GM12874 (cell line): ENCODE results near the gene TSKU.

Experiments used
- TF ChIP-seq, protein P1 (sequence below): IDR thresholded peaks from 2 replicates; pipeline ENCODE4 v1.5.1; 2011; ENCODE audit warnings: low read depth, mild to moderate bottlenecking, control low read depth, low read length, moderate library complexity; ENCODE audit not compliant: insufficient read depth

The TSKU gene, protein sequence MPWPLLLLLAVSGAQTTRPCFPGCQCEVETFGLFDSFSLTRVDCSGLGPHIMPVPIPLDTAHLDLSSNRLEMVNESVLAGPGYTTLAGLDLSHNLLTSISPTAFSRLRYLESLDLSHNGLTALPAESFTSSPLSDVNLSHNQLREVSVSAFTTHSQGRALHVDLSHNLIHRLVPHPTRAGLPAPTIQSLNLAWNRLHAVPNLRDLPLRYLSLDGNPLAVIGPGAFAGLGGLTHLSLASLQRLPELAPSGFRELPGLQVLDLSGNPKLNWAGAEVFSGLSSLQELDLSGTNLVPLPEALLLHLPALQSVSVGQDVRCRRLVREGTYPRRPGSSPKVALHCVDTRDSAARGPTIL

DNA sequence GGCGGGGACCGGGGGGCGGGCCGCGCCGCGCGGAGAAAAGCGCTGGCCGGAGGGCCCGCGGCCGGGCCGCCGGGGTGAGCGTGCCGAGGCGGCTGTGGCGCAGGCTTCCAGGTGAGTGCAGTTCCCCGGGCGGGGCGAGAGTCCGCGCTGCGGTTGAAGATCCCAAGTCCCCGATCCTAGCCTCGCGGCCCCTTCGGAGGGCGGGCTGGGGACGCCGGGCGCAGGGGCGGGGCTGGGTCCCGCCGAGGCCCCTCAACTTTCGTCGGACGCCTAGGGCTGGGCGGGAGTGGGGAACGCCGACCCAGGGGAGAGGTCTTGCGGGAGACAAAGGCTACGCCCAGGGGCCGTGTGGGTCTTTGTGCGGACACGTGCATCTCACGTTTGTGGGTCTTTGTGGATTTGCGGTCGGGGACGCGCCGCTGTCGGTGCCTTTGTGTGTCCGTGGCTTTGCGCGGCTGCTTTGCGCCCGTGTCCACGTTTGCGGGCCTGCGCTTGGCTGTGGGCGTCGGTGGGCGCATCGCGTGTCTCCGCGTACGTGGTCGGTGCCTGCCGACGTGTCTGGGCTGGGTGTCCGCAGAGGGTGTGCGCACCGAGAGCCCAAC is at the start of gene TSKU:
Gene TSKU, plus strand, starts transcription at position 63 of the 602 bp plus-strand sequence. CDS start 12,261 bp downstream, outside the sequence.
- TF ChIP-seq, protein P1, sequence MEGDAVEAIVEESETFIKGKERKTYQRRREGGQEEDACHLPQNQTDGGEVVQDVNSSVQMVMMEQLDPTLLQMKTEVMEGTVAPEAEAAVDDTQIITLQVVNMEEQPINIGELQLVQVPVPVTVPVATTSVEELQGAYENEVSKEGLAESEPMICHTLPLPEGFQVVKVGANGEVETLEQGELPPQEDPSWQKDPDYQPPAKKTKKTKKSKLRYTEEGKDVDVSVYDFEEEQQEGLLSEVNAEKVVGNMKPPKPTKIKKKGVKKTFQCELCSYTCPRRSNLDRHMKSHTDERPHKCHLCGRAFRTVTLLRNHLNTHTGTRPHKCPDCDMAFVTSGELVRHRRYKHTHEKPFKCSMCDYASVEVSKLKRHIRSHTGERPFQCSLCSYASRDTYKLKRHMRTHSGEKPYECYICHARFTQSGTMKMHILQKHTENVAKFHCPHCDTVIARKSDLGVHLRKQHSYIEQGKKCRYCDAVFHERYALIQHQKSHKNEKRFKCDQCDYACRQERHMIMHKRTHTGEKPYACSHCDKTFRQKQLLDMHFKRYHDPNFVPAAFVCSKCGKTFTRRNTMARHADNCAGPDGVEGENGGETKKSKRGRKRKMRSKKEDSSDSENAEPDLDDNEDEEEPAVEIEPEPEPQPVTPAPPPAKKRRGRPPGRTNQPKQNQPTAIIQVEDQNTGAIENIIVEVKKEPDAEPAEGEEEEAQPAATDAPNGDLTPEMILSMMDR: no peak

DNA sequence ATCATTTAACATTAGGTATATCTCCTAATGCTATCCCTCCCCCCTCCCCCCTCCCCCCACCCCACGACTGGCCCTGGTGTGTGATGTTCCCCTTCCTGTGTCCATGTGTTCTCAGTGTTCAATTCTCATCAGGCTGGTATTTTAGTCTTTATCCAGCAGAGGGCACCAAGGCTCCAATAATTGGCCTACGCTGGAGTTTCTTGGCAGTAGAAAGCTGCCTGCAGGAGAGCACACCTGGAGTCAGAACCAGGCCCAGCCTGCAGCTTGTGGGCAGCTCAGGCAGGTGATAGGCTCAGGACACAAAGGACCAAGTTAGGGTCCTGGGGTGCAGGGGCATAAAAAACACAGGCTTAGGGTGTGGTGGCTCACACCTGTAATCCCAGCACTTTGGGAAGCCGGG is 49.2 kb upstream of the TSKU start:
- TF ChIP-seq, protein P1: peak; percentile 6; the same call in 1 of the 2 replicates

DNA sequence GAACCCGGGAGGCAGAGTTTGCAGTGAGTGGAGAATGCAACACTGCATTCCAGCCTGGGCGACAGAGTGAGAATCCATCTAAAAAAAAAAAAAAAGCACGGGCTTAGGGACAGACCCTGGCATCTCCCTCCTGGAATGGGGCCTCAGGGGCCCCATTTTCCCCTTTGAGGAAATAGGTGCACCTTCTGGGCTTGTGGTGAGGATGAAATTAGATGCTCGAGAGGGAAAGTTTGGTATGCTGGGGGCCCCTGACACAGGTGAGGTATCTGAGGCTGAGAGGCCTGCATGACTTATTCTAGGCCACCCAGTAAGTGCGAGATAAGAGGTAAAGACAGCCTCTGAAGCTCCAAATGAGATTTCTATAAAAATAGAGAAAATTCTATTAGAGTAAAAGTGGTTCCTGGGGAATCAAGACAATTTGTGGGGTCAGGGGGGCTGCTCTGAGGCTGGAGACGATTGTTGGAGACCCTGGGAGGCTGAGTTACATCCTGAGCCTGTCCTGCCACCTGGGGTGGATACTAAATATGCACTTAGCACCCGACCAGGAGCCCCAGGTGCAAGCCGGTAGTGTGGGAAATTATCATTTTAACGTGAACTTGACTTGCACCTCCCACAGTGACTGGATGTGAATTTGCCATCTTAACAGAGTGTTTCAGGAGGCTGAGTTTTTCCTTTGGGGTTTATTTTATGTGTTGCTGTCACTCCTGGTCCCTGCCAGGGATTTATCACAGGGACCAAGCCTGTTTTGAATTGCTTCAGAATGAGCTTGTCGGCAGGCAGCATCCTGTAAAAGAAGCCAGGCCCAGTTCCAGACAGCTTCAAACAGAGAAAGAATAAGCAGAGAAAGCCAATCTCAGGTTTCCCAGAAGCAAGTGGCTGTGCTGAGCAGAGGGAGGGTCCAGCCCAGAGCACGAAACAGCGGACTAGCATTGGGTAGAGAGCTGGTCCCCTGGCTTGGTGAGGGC is 48.4 kb upstream of the TSKU start:
- TF ChIP-seq, protein P1: no peak

DNA sequence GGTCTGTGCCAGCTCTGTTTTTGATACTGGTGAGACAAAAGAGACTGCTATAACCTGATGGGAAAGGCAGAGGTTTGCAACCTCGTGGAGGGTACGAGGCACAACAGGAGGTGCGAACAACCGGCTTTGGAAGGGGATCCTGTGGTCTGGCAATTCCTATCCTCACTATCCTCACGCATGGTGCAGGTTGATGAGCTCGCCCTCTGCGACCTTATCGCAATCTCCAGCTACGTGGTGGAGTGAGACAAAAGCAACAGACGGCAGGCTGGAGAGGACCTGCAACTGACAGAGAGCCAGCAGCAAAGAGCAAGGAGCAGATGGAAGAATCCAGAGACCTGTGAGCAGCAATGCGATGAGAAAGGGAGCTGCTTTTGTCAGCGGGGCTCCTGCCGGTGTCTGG is 47.3 kb upstream of the TSKU start:
- TF ChIP-seq, protein P1: no peak

DNA sequence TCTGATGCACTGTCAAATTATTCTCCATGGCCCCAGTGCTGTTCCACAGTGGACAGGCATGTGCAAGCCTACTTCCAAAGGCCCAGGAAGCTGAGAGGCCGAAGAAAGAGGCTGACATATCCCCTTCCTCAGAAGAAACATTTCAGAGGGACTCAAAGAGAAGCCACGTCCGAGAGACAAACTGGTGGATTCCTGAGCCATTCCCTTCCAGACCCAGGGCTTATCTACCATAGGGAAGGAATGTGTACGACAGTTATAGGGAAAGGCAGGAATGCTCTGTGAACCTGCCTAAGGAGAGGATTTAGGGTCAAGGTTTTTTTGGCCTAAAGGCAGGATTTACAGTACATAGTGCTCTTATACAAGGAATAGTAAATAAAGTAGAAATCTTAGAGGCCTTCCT is 46.9 kb upstream of the TSKU start:
- TF ChIP-seq, protein P1: no peak

DNA sequence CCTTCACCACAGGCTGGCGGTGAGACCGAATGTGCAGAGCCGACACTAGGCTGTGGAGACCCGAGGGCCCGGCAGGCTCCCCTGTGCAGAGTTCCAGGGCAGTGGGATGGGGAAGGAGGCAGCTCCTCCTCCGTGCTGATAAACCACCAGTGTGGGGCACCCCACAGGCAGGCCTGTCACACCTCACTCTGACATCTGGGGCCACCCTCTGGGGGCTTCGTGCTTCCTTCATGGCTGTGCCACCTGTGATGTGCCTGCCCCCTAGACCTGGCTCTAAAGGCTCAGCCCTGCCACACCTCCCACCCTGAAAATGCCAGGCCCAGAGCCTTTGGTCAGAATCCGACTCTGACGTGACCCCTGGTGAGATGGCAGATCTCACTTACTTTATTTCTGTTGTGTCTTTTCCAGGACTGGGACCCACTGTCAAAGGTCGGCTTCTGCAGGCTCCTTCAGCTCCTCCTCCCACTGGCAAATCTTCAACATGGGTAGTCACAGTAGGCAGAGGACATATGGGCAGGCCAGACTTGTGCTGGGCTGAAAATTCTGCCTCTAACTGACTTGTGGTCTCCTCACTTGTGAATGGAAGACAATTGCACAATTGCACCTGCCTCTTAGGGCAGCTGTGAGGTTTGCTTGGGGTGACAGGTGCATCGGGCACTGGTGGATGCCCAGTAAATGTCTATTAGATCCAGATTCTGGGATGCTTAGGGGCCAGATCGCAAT is 46.2 kb upstream of the TSKU start:
- TF ChIP-seq, protein P1: no peak
